ENCODE results near the gene TACC2.

Gene TACC2

GRCh38 chr10:122149561-122150505 is 160.9 kb downstream of the TACC2 start:
- DNase-seq (ENCODE audit: insufficient read length, low spot score) (peak; percentile 66), FAIRE-seq (no peak)
- no peak for TF ChIP-seq CTCF (IDR thresholded peaks at IDR 0.05; ENCODE audit: insufficient read depth, missing control alignments)

- DNase-seq (ENCODE audit: insufficient read length, low spot score) (no peak), FAIRE-seq (no peak)
Measured at GRCh38 chr10:122151121-122151694, 162.2 kb downstream of the TACC2 start.

GRCh38 chr10:122152544-122152943 is 163.6 kb downstream of the TACC2 start:
- no peak for TF ChIP-seq CTCF (IDR thresholded peaks at IDR 0.05; ENCODE audit: insufficient read depth, missing control alignments)
- FAIRE-seq (no peak), DNase-seq (ENCODE audit: insufficient read length, low spot score) (no peak)

More at GRCh38 chr10:122151121-122151694, 162.2 kb downstream of the TACC2 start:
- TF ChIP-seq CTCF (IDR thresholded peaks at IDR 0.05; ENCODE audit: insufficient read depth, missing control alignments), result no peak

- FAIRE-seq (no peak), DNase-seq (ENCODE audit: insufficient read length, low spot score) (no peak)
- no peak for TF ChIP-seq CTCF (IDR thresholded peaks at IDR 0.05; ENCODE audit: insufficient read depth, missing control alignments)
Measured at GRCh38 chr10:122154031-122154544, 165.1 kb downstream of the TACC2 start.

GRCh38 chr10:122154545-122155366 is 165.8 kb downstream of the TACC2 start:
- DNase-seq (ENCODE audit: insufficient read length, low spot score), result no peak
- TF ChIP-seq CTCF (IDR thresholded peaks at IDR 0.05; ENCODE audit: insufficient read depth, missing control alignments), result no peak
- no peak for FAIRE-seq

- no peak for FAIRE-seq
- no peak for TF ChIP-seq CTCF (IDR thresholded peaks at IDR 0.05; ENCODE audit: insufficient read depth, missing control alignments)
Measured at GRCh38 chr10:122157451-122157850, 168.5 kb downstream of the TACC2 start.

More at GRCh38 chr10:122157451-122157850, 168.5 kb downstream of the TACC2 start:
- no peak for DNase-seq (ENCODE audit: insufficient read length, low spot score)

Measured in D721Med (cell line).